IPS-18c (cell line): ENCODE measurements around the gene BMPR1A.
"Not testable (repeated sequence)": the region's sequence is repeated elsewhere in the genome, so short reads cannot be mapped to it uniquely, and the experiment has no call there.

Source experiments
- H3K4me3 ChIP-seq: 2 replicates; pipeline ENCODE4 v1.7.0; 2013; ENCODE audit warnings: low read depth, mild to moderate bottlenecking, low read length, moderate library complexity; ENCODE audit not compliant: insufficient read depth
- H3K9me3 ChIP-seq: one replicate; pipeline ENCODE4 v1.6.1; 2013; ENCODE audit warnings: mild to moderate bottlenecking, low read length, moderate library complexity; ENCODE audit not compliant: control insufficient read depth, insufficient read depth

Gene BMPR1A

GRCh38 chr10:86848747-86849146, 92.3 kb downstream of the BMPR1A start:
- H3K9me3 ChIP-seq = no peaks in the 10 kb centered on the region
- H3K4me3 ChIP-seq = no peak overlapping the region

GRCh38 chr10:86849181-86849894, 92.9 kb downstream of the BMPR1A start:
- no peaks in the 10 kb centered on the region for H3K9me3 ChIP-seq
- H3K4me3 ChIP-seq = no peak overlapping the region

GRCh38 chr10:86850481-86850880, 94.1 kb downstream of the BMPR1A start:
- no peaks in the 10 kb centered on the region for H3K9me3 ChIP-seq
- H3K4me3 ChIP-seq = no peak overlapping the region

- Histone ChIP-seq H3K9me3 (no peaks in the 10 kb centered on the region), H3K4me3 (no peak overlapping the region)
These were observed 95.1 kb downstream of the BMPR1A start for GRCh38 chr10:86851328-86852207.

GRCh38 chr10:86853582-86853981, 97.2 kb downstream of the BMPR1A start:
- not testable (repeated sequence) for H3K9me3 ChIP-seq

GRCh38 chr10:86855513-86855912, 99.1 kb downstream of the BMPR1A start:
- Histone ChIP-seq H3K4me3 (no peak overlapping the region), H3K9me3 (no peaks in the 10 kb centered on the region)

More at GRCh38 chr10:86853582-86853981, 97.2 kb downstream of the BMPR1A start:
- not testable (repeated sequence) for H3K4me3 ChIP-seq

- Histone ChIP-seq H3K9me3 (no peaks in the 10 kb centered on the region), H3K4me3 (no peak overlapping the region)
These were observed 99.7 kb downstream of the BMPR1A start for GRCh38 chr10:86856156-86856555.

GRCh38 chr10:86857128-86857721, 100.8 kb downstream of the BMPR1A start:
- Histone ChIP-seq H3K4me3 (no peak overlapping the region), H3K9me3 (no peaks in the 10 kb centered on the region)

- no peak overlapping the region for H3K4me3 ChIP-seq
- H3K9me3 ChIP-seq = no peaks in the 10 kb centered on the region
These were observed 101.6 kb downstream of the BMPR1A start for GRCh38 chr10:86858011-86858410.

GRCh38 chr10:86861351-86861750, 104.9 kb downstream of the BMPR1A start:
- H3K4me3 ChIP-seq = no peak overlapping the region
- no peaks in the 10 kb centered on the region for H3K9me3 ChIP-seq

- no peak overlapping the region for H3K4me3 ChIP-seq
- H3K9me3 ChIP-seq = no peaks in the 10 kb centered on the region
These were observed 106.0 kb downstream of the BMPR1A start for GRCh38 chr10:86862373-86862772.

GRCh38 chr10:86862786-86863483, 106.5 kb downstream of the BMPR1A start:
- H3K9me3 ChIP-seq = no peaks in the 10 kb centered on the region
- H3K4me3 ChIP-seq = no peak overlapping the region

GRCh38 chr10:86863484-86863842, 107.0 kb downstream of the BMPR1A start:
- Histone ChIP-seq H3K4me3 (no peak overlapping the region), H3K9me3 (no peaks in the 10 kb centered on the region)

- not testable (repeated sequence) for H3K9me3 ChIP-seq, H3K4me3 ChIP-seq
These were observed 108.8 kb downstream of the BMPR1A start for GRCh38 chr10:86865011-86865811.

GRCh38 chr10:86867149-86867548, 110.7 kb downstream of the BMPR1A start:
- Histone ChIP-seq H3K9me3 (no peaks in the 10 kb centered on the region), H3K4me3 (no peak overlapping the region)

- Histone ChIP-seq H3K4me3 (no peak overlapping the region; the same call in 1 of the 2 replicates), H3K9me3 (no peaks in the 10 kb centered on the region)
These were observed 111.9 kb downstream of the BMPR1A start for GRCh38 chr10:86868353-86868752.

GRCh38 chr10:86870679-86871078, 114.3 kb downstream of the BMPR1A start:
- Histone ChIP-seq H3K9me3 (no peaks in the 10 kb centered on the region), H3K4me3 (no peak overlapping the region)
